ENCODE results near the gene OR13A1.
"Not testable (repeated sequence)": the region's sequence is repeated elsewhere in the genome, so short reads cannot be mapped to it uniquely, and the experiment has no call there.

The OR13A1 gene

GRCh38 chr10:45339894-45340293 lies 24.5 kb upstream of the OR13A1 start:
- Histone ChIP-seq H3K4me1 (ENCODE audit: control insufficient read depth, insufficient read depth, low read length) (no peaks in the 10 kb centered on the region), H3K9ac (ENCODE audit: low read length in 2 of 2) (no peak overlapping the region), H3K9me3 (ENCODE audit: control insufficient read depth in 2 of 2, low read length in 2 of 2) (peaks cover 0 to 10% of the 10 kb centered on the region in 2 donors), H3K27me3 (ENCODE audit: control insufficient read depth in 1 of 2, insufficient read depth in 2 of 2, low read length in 2 of 2) (no peaks in the 10 kb centered on the region), H3K36me3 (ENCODE audit: control insufficient read depth in 2 of 2, insufficient read depth in 2 of 2, low read length in 2 of 2) (no peaks in the 10 kb centered on the region), H3K4me3 (ENCODE audit: low read length in 2 of 2) (no peak overlapping the region), H3K27ac (ENCODE audit: low read length) (no peak overlapping the region)

GRCh38 chr10:45331824-45332223 lies 16.4 kb upstream of the OR13A1 start:
- H3K36me3 ChIP-seq (ENCODE audit: control insufficient read depth in 2 of 2, insufficient read depth in 2 of 2, low read length in 2 of 2); H3K27ac ChIP-seq (ENCODE audit: low read length); H3K4me1 ChIP-seq (ENCODE audit: control insufficient read depth, insufficient read depth, low read length); H3K9me3 ChIP-seq (ENCODE audit: control insufficient read depth in 2 of 2, low read length in 2 of 2); H3K27me3 ChIP-seq (ENCODE audit: control insufficient read depth in 1 of 2, insufficient read depth in 2 of 2, low read length in 2 of 2); H3K9ac ChIP-seq (ENCODE audit: low read length in 2 of 2); H3K4me3 ChIP-seq (ENCODE audit: low read length in 2 of 2): not testable (repeated sequence)

GRCh38 chr10:45326864-45327263 lies 11.5 kb upstream of the OR13A1 start:
- H3K36me3 ChIP-seq (ENCODE audit: control insufficient read depth in 2 of 2, insufficient read depth in 2 of 2, low read length in 2 of 2); H3K9ac ChIP-seq (ENCODE audit: low read length in 2 of 2); H3K27me3 ChIP-seq (ENCODE audit: control insufficient read depth in 1 of 2, insufficient read depth in 2 of 2, low read length in 2 of 2); H3K27ac ChIP-seq (ENCODE audit: low read length); H3K4me3 ChIP-seq (ENCODE audit: low read length in 2 of 2); H3K4me1 ChIP-seq (ENCODE audit: control insufficient read depth, insufficient read depth, low read length); H3K9me3 ChIP-seq (ENCODE audit: control insufficient read depth in 2 of 2, low read length in 2 of 2): not testable (repeated sequence)

- H3K9me3 ChIP-seq (ENCODE audit: control insufficient read depth in 2 of 2, low read length in 2 of 2): no peaks in the 10 kb centered on the region
- no peaks in the 10 kb centered on the region for H3K27me3 ChIP-seq (ENCODE audit: control insufficient read depth in 1 of 2, insufficient read depth in 2 of 2, low read length in 2 of 2)
- H3K27ac ChIP-seq (ENCODE audit: low read length): no peak overlapping the region
Observed at GRCh38 chr10:45325116-45325515, 9.7 kb upstream of the OR13A1 start.

GRCh38 chr10:45319702-45320101 lies 4.3 kb upstream of the OR13A1 start:
- H3K27me3 ChIP-seq (ENCODE audit: control insufficient read depth in 1 of 2, insufficient read depth in 2 of 2, low read length in 2 of 2): no peaks in the 10 kb centered on the region
- H3K27ac ChIP-seq (ENCODE audit: low read length): no peak overlapping the region
- H3K4me1 ChIP-seq (ENCODE audit: control insufficient read depth, insufficient read depth, low read length): no peaks in the 10 kb centered on the region

More at GRCh38 chr10:45325116-45325515, 9.7 kb upstream of the OR13A1 start:
- H3K4me1 ChIP-seq (ENCODE audit: control insufficient read depth, insufficient read depth, low read length): no peaks in the 10 kb centered on the region
- H3K9ac ChIP-seq (ENCODE audit: low read length in 2 of 2): no peak overlapping the region
- no peak overlapping the region for H3K4me3 ChIP-seq (ENCODE audit: low read length in 2 of 2)
- no peaks in the 10 kb centered on the region for H3K36me3 ChIP-seq (ENCODE audit: control insufficient read depth in 2 of 2, insufficient read depth in 2 of 2, low read length in 2 of 2)

GRCh38 chr10:45313264-45313873 lies 2.0 kb downstream of the OR13A1 start:
- no peak overlapping the region for H3K27ac ChIP-seq (ENCODE audit: low read length)
- H3K4me1 ChIP-seq (ENCODE audit: control insufficient read depth, insufficient read depth, low read length): no peaks in the 10 kb centered on the region
- no peak overlapping the region for H3K9ac ChIP-seq (ENCODE audit: low read length in 2 of 2)
- H3K4me3 ChIP-seq (ENCODE audit: low read length in 2 of 2): no peak overlapping the region
- no peaks in the 10 kb centered on the region for H3K9me3 ChIP-seq (ENCODE audit: control insufficient read depth in 2 of 2, low read length in 2 of 2)
- H3K36me3 ChIP-seq (ENCODE audit: control insufficient read depth in 2 of 2, insufficient read depth in 2 of 2, low read length in 2 of 2): no peaks in the 10 kb centered on the region
- H3K27me3 ChIP-seq (ENCODE audit: control insufficient read depth in 1 of 2, insufficient read depth in 2 of 2, low read length in 2 of 2): no peaks in the 10 kb centered on the region

More at GRCh38 chr10:45319702-45320101, 4.3 kb upstream of the OR13A1 start:
- Histone ChIP-seq H3K4me3 (ENCODE audit: low read length in 2 of 2) (no peak overlapping the region), H3K36me3 (ENCODE audit: control insufficient read depth in 2 of 2, insufficient read depth in 2 of 2, low read length in 2 of 2) (no peaks in the 10 kb centered on the region), H3K9me3 (ENCODE audit: control insufficient read depth in 2 of 2, low read length in 2 of 2) (no peaks in the 10 kb centered on the region), H3K9ac (ENCODE audit: low read length in 2 of 2) (no peak overlapping the region)

GRCh38 chr10:45308707-45309106 lies 6.7 kb downstream of the OR13A1 start:
- H3K9ac ChIP-seq (ENCODE audit: low read length in 2 of 2): no peak overlapping the region
- no peak overlapping the region for H3K27ac ChIP-seq (ENCODE audit: low read length)
- H3K27me3 ChIP-seq (ENCODE audit: control insufficient read depth in 1 of 2, insufficient read depth in 2 of 2, low read length in 2 of 2): no peaks in the 10 kb centered on the region
- no peaks in the 10 kb centered on the region for H3K4me1 ChIP-seq (ENCODE audit: control insufficient read depth, insufficient read depth, low read length)
- no peaks in the 10 kb centered on the region for H3K9me3 ChIP-seq (ENCODE audit: control insufficient read depth in 2 of 2, low read length in 2 of 2)
- no peaks in the 10 kb centered on the region for H3K36me3 ChIP-seq (ENCODE audit: control insufficient read depth in 2 of 2, insufficient read depth in 2 of 2, low read length in 2 of 2)
- H3K4me3 ChIP-seq (ENCODE audit: low read length in 2 of 2): no peak overlapping the region

- no peaks in the 10 kb centered on the region for H3K4me1 ChIP-seq (ENCODE audit: control insufficient read depth, insufficient read depth, low read length)
- no peaks in the 10 kb centered on the region for H3K36me3 ChIP-seq (ENCODE audit: control insufficient read depth in 2 of 2, insufficient read depth in 2 of 2, low read length in 2 of 2)
- H3K27me3 ChIP-seq (ENCODE audit: control insufficient read depth in 1 of 2, insufficient read depth in 2 of 2, low read length in 2 of 2): no peaks in the 10 kb centered on the region
- no peak overlapping the region for H3K4me3 ChIP-seq (ENCODE audit: low read length in 2 of 2)
- no peaks in the 10 kb centered on the region for H3K9me3 ChIP-seq (ENCODE audit: control insufficient read depth in 2 of 2, low read length in 2 of 2)
- H3K9ac ChIP-seq (ENCODE audit: low read length in 2 of 2): no peak overlapping the region
- no peak overlapping the region for H3K27ac ChIP-seq (ENCODE audit: low read length)
Observed at GRCh38 chr10:45302573-45302972, 12.8 kb downstream of the OR13A1 start.

- not testable (repeated sequence) for H3K27me3 ChIP-seq (ENCODE audit: control insufficient read depth in 1 of 2, insufficient read depth in 2 of 2, low read length in 2 of 2); H3K27ac ChIP-seq (ENCODE audit: low read length); H3K9ac ChIP-seq (ENCODE audit: low read length in 2 of 2); H3K9me3 ChIP-seq (ENCODE audit: control insufficient read depth in 2 of 2, low read length in 2 of 2); H3K4me1 ChIP-seq (ENCODE audit: control insufficient read depth, insufficient read depth, low read length); H3K36me3 ChIP-seq (ENCODE audit: control insufficient read depth in 2 of 2, insufficient read depth in 2 of 2, low read length in 2 of 2); H3K4me3 ChIP-seq (ENCODE audit: low read length in 2 of 2)
Observed at GRCh38 chr10:45298341-45298955, 17.0 kb downstream of the OR13A1 start.

- Histone ChIP-seq H3K4me3 (ENCODE audit: low read length in 2 of 2) (no peak overlapping the region), H3K27me3 (ENCODE audit: control insufficient read depth in 1 of 2, insufficient read depth in 2 of 2, low read length in 2 of 2) (no peaks in the 10 kb centered on the region), H3K36me3 (ENCODE audit: control insufficient read depth in 2 of 2, insufficient read depth in 2 of 2, low read length in 2 of 2) (no peaks in the 10 kb centered on the region), H3K9ac (ENCODE audit: low read length in 2 of 2) (no peak overlapping the region), H3K9me3 (ENCODE audit: control insufficient read depth in 2 of 2, low read length in 2 of 2) (no peaks in the 10 kb centered on the region), H3K27ac (ENCODE audit: low read length) (no peak overlapping the region), H3K4me1 (ENCODE audit: control insufficient read depth, insufficient read depth, low read length) (no peaks in the 10 kb centered on the region)
Observed at GRCh38 chr10:45294681-45295080, 20.7 kb downstream of the OR13A1 start.

- H3K27me3 ChIP-seq (ENCODE audit: control insufficient read depth in 1 of 2, insufficient read depth in 2 of 2, low read length in 2 of 2): no peaks in the 10 kb centered on the region
- H3K9me3 ChIP-seq (ENCODE audit: control insufficient read depth in 2 of 2, low read length in 2 of 2): no peaks in the 10 kb centered on the region
- no peak overlapping the region for H3K27ac ChIP-seq (ENCODE audit: low read length)
- H3K4me3 ChIP-seq (ENCODE audit: low read length in 2 of 2): no peak overlapping the region
- H3K4me1 ChIP-seq (ENCODE audit: control insufficient read depth, insufficient read depth, low read length): no peaks in the 10 kb centered on the region
- no peak overlapping the region for H3K9ac ChIP-seq (ENCODE audit: low read length in 2 of 2)
- no peaks in the 10 kb centered on the region for H3K36me3 ChIP-seq (ENCODE audit: control insufficient read depth in 2 of 2, insufficient read depth in 2 of 2, low read length in 2 of 2)
Observed at GRCh38 chr10:45286980-45287379, 28.4 kb downstream of the OR13A1 start.

Measured in stomach smooth muscle (tissue), 2 donors.